ENCODE measurements around the gene CLCN3.

DNA sequence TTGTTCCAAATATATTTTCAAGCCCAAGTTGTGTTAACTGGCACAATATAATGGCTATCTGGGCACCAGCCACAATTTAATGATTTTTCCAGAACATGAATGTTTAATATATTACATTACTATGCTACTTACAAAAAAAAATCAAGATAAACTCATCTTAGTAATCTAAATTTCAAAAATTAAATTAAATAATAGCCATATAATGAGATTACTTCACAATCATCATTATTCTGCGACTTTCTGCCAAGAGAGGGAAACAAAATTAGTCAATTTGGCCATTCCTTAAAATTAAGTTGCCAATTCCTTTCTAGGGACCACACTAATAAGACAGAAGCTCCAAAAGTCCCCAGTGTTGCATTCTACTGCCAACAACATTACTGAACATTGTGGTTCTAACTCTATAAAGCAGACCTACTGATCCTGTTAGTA is 15.5 kb upstream of the CLCN3 start:
- TF ChIP-seq CHD2 (IDR thresholded peaks at IDR 0.05; ENCODE audit: borderline replicate concordance, low read depth, low read length) (no peak), KDM1A (IDR thresholded peaks at IDR 0.05; ENCODE audit: borderline replicate concordance) (no peak), SP1 (IDR thresholded peaks at IDR 0.05; ENCODE audit: low read depth, low read length) (no peak)
